Measurements from ENCODE around the gene RFX3.

DNA sequence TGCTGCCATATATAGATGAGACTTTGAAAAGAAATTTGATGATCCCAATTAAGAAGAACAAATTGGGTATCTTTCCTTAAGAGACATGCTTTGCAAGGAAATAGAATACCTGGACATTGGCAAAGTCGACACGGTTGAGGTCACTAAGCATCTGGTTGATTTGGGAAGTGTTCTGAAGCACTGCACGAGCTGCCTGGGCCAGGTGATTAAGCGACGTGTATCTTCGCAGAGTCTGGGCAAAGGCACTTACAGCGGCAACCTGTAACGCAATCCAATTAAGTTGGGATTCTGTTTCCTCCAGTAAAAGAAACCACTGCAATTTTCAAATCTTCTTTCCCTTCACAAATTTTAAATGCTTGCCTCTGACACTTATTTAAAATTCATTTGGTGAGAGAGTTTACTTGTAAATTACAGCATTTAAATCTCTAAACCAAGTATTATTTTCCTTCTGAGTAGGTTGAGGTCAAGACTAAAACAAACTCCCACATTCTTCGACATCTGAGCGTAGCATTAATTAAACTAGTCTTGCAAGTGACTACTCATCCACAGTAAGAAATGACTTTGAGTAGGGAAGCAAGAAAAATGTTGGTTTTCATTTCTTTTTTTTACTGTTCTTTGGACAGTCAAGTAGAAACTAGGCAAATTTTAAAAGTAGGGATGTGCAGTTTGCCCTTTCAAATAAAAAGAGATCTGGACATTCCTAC lies 262.8 kb downstream of the RFX3 start:
- no peak for TF ChIP-seq CTCF (IDR thresholded peaks at IDR 0.05)
- no peak for TF ChIP-seq POLR2A (IDR thresholded peaks at IDR 0.05)

All from lower leg skin (tissue), 3 donors.